A549 (cell line): ENCODE measurements around the gene GOLGA5. TPM values are rescaled to one million over a fixed set of nuclear protein-coding genes. Genes with fewer than 3 reads are reported as not detected.
A peak's percentile ranks its signal among the peaks of the same experiment; 100 is the strongest.

Experiments
- CBX2 ChIP-seq: fragments of 200-600 bp; sonication (generic); IDR thresholded peaks from 2 replicates; pipeline ENCODE4 v1.6.1; 2016; ENCODE audit warnings: low read depth, mild to moderate bottlenecking, borderline replicate concordance
- CHD4 ChIP-seq: fragments of 200-600 bp; sonication (generic); IDR thresholded peaks from 2 replicates; pipeline ENCODE4 v1.6.1; 2016; ENCODE audit warnings: antibody characterized with exemption, mild to moderate bottlenecking, borderline replicate concordance
- EP300 ChIP-seq, 2 experiments: fragments of >200 bp; sonication (Bioruptor Twin); formaldehyde crosslinking; IDR thresholded peaks; 2 replicates in 1 of 2; 3 replicates in 1 of 2; pipeline ENCODE4 v1.6.1; 2016 to 2017
- ESRRA ChIP-seq: fragments of 150-350 bp; IDR thresholded peaks from 2 replicates; pipeline ENCODE4 v1.6.1; 2014; ENCODE audit warnings: mild to moderate bottlenecking, low read length, borderline replicate concordance
- HOXB13 ChIP-seq: fragments of 250-450 bp; sonication (Bioruptor Pico); IDR thresholded peaks from 2 replicates; pipeline ENCODE4 v1.5.0; 2020; ENCODE audit warnings: low read depth, mild to moderate bottlenecking, moderate library complexity
- HOXB5 ChIP-seq: fragments of 250-450 bp; sonication (Bioruptor Pico); IDR thresholded peaks from 2 replicates; pipeline ENCODE4 v1.5.0; 2020; ENCODE audit warnings: mild to moderate bottlenecking, moderate library complexity
- JUN ChIP-seq, 2 experiments: fragments of >200 bp; sonication (Bioruptor Twin); formaldehyde crosslinking; IDR thresholded peaks; 2 replicates in 1 of 2; 3 replicates in 1 of 2; pipeline ENCODE4 v1.6.1; 2016 to 2017
- KDM5A ChIP-seq: fragments of 200-600 bp; sonication (generic); IDR thresholded peaks from 2 replicates; pipeline ENCODE4 v1.6.1; 2016; ENCODE audit warnings: antibody characterized with exemption, mild to moderate bottlenecking
- MYC ChIP-seq: IDR thresholded peaks from 2 replicates; pipeline ENCODE4 v1.6.1; 2012; ENCODE audit warnings: mild to moderate bottlenecking, inconsistent platforms, low read length, improper control_type of control experiment, borderline replicate concordance
- NFE2L2 ChIP-seq: fragments of 150-350 bp; conservative IDR thresholded peaks from 2 replicates; pipeline ENCODE4 v1.6.1; 2014; ENCODE audit warnings: low read length
- PHF8 ChIP-seq: fragments of 200-600 bp; sonication (generic); IDR thresholded peaks from 2 replicates; pipeline ENCODE4 v1.6.1; 2016; ENCODE audit warnings: low read depth, mild to moderate bottlenecking, antibody characterized with exemption, moderate library complexity, borderline replicate concordance
- RAD21 ChIP-seq, 2 experiments: fragments of >200 bp in 1 of 2; sonication (Bioruptor Twin) in 1 of 2; formaldehyde crosslinking in 1 of 2; IDR thresholded peaks in 1 of 2; conservative IDR thresholded peaks in 1 of 2; 2 replicates in 1 of 2; 3 replicates in 1 of 2; pipeline ENCODE4 v1.6.1; 2012 to 2018; ENCODE audit warnings: inconsistent platforms in 1 of 2
- RFX5 ChIP-seq: fragments of 450-650 bp; IDR thresholded peaks from 2 replicates; pipeline ENCODE4 v1.7.1; 2014; ENCODE audit warnings: antibody characterized with exemption, mild to moderate bottlenecking, moderate library complexity
- SMC3 ChIP-seq: fragments of >200 bp; sonication (Bioruptor Twin); formaldehyde crosslinking; IDR thresholded peaks from 3 replicates; pipeline ENCODE4 v1.6.1; 2018; ENCODE audit warnings: inconsistent platforms
- SREBF2 ChIP-seq: fragments of 450-650 bp; IDR thresholded peaks from 2 replicates; pipeline ENCODE4 v1.6.1; 2014; ENCODE audit warnings: mild to moderate bottlenecking, moderate library complexity
- TP53 ChIP-seq: fragments of 250-450 bp; sonication (Bioruptor Pico); IDR thresholded peaks from 2 replicates; pipeline ENCODE4 v1.5.0; 2021; ENCODE audit warnings: mild to moderate bottlenecking, moderate library complexity
- ZFP36 ChIP-seq: fragments of 450-650 bp; IDR thresholded peaks from 2 replicates; pipeline ENCODE4 v1.6.1; 2014; ENCODE audit warnings: borderline replicate concordance; ENCODE audit not compliant: partially characterized antibody
- ZNF302 ChIP-seq: fragments of 250-450 bp; sonication (Bioruptor Pico); IDR thresholded peaks from 2 replicates; pipeline ENCODE4 v1.9.0; 2021; ENCODE audit warnings: inconsistent platforms, mild to moderate bottlenecking, moderate library complexity
- ZSCAN20 ChIP-seq: fragments of 250-450 bp; sonication (Bioruptor Pico); IDR thresholded peaks from 2 replicates; pipeline ENCODE4 v1.8.0; 2022; ENCODE audit warnings: mild to moderate bottlenecking, moderate library complexity
- polyA plus RNA-seq, 4 experiments: library from polyadenylated mRNA; depleted of rRNA in 3 of 4; stranded (reverse); fragments of >200 nt; fragmentation: RNase III in 1 of 4; extraction: RNeasy Plus Mini Kit Qiagen cat#74134 plus additional on column Dnase treatment in 1 of 4; gene quantifications; 2 replicates in 3 of 4; 3 replicates in 1 of 4; pipeline ENCODE4 v1.2.3, GENCODE V29; 2011 to 2017
- TF ChIP-seq, protein P1 (sequence below): fragments of >200 bp; sonication (Bioruptor Twin); formaldehyde crosslinking; IDR thresholded peaks from 3 replicates; pipeline ENCODE4 v1.5.1; 2016
- TF ChIP-seq, protein P2 (sequence below): fragments of >200 bp; sonication (Bioruptor Twin); formaldehyde crosslinking; IDR thresholded peaks from 2 replicates; pipeline ENCODE4 v1.6.1; 2016
- TF ChIP-seq, protein P3 (sequence below): fragments of 450-650 bp; IDR thresholded peaks from 2 replicates; pipeline ENCODE4 v1.6.1; 2014; ENCODE audit warnings: antibody characterized with exemption
- TF ChIP-seq, protein P4 (sequence below): IDR thresholded peaks from 2 replicates; pipeline ENCODE4 v1.6.1; 2012
- TF ChIP-seq, protein P5 (sequence below): IDR thresholded peaks from 2 replicates; pipeline ENCODE4 v1.6.1; 2012
- TF ChIP-seq, protein P6 (sequence below): fragments of 250-450 bp; sonication (Bioruptor Pico); IDR thresholded peaks from 2 replicates; pipeline ENCODE4 v1.5.0; 2020; ENCODE audit warnings: low read depth, mild to moderate bottlenecking, moderate library complexity
- TF ChIP-seq, protein P7 (sequence below): fragments of 150-350 bp; IDR thresholded peaks from 2 replicates; pipeline ENCODE4 v1.6.1; 2014; ENCODE audit warnings: low read depth, mild to moderate bottlenecking, low read length

GOLGA5 gene
- polyA plus RNA-seq, 2 of the 4 experiments (the other 2 are of a cell fraction) = 31.9 to 53.8 TPM

DNA sequence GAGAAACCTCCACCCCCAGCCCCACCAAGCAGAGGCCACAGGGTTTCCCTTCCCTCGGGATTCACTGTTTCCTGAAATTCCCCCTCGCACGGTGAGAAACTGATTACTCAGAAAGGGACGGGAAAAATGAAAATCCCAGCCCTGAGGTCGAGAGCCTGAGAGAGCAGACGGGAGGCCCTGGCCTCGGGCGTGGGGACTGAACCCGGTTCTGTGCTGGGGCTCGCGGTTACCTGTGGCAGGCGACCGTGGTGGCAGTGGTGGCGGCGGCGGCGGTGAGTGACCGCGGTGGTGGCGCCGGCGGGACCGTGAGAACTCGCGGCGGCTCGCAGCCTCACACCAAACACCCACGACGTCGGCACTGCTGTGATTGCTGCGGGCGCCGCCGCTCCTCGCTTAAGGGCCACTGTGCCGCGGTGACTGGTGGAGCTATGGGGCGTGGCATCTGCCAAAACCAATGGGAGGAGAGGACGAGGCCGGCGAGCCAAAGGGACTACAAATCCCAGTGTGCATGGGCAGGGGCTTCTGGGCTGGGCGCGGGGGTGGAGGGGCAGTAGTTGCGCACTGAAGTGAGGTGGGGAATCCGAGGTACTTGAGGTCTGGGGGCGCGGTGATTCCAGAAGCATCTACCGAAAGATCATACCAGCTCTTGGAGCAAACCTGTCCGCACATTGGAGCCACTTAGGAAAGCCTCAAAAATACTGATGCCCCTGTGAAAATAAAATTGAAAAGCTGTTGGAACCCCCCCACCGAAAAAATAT is 45.7 kb upstream of the GOLGA5 start, which contains the start of gene LGMN (continued):
- no peak for TF ChIP-seq TP53 (CRISPR knock-in tag)
- no peak for TF ChIP-seq RAD21 (conservative IDR thresholded peaks at IDR 0.05 in 1 of 2, IDR thresholded peaks at IDR 0.05 in 1 of 2)
- TF ChIP-seq, protein P1, sequence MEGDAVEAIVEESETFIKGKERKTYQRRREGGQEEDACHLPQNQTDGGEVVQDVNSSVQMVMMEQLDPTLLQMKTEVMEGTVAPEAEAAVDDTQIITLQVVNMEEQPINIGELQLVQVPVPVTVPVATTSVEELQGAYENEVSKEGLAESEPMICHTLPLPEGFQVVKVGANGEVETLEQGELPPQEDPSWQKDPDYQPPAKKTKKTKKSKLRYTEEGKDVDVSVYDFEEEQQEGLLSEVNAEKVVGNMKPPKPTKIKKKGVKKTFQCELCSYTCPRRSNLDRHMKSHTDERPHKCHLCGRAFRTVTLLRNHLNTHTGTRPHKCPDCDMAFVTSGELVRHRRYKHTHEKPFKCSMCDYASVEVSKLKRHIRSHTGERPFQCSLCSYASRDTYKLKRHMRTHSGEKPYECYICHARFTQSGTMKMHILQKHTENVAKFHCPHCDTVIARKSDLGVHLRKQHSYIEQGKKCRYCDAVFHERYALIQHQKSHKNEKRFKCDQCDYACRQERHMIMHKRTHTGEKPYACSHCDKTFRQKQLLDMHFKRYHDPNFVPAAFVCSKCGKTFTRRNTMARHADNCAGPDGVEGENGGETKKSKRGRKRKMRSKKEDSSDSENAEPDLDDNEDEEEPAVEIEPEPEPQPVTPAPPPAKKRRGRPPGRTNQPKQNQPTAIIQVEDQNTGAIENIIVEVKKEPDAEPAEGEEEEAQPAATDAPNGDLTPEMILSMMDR = no peak
- no peak for TF ChIP-seq SMC3
- TF ChIP-seq, protein P2, sequence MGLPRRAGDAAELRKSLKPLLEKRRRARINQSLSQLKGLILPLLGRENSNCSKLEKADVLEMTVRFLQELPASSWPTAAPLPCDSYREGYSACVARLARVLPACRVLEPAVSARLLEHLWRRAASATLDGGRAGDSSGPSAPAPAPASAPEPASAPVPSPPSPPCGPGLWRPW = no peak
- TF ChIP-seq PHF8 = peak; percentile 90
- TF ChIP-seq MYC = no peak
- TF ChIP-seq RFX5 = no peak
- TF ChIP-seq KDM5A = no peak
- TF ChIP-seq SREBF2 = no peak
- TF ChIP-seq ZSCAN20 (CRISPR knock-in tag) = no peak
- TF ChIP-seq CBX2 = no peak
- no peak for TF ChIP-seq HOXB13 (CRISPR knock-in tag)
- TF ChIP-seq, protein P3, sequence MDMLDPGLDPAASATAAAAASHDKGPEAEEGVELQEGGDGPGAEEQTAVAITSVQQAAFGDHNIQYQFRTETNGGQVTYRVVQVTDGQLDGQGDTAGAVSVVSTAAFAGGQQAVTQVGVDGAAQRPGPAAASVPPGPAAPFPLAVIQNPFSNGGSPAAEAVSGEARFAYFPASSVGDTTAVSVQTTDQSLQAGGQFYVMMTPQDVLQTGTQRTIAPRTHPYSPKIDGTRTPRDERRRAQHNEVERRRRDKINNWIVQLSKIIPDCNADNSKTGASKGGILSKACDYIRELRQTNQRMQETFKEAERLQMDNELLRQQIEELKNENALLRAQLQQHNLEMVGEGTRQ = no peak
- no peak for TF ChIP-seq HOXB5 (CRISPR knock-in tag)
- TF ChIP-seq ZFP36 = no peak
- TF ChIP-seq NFE2L2 = no peak
- no peak for TF ChIP-seq EP300 (IDR thresholded peaks at IDR 0.05)
- TF ChIP-seq, protein P4, sequence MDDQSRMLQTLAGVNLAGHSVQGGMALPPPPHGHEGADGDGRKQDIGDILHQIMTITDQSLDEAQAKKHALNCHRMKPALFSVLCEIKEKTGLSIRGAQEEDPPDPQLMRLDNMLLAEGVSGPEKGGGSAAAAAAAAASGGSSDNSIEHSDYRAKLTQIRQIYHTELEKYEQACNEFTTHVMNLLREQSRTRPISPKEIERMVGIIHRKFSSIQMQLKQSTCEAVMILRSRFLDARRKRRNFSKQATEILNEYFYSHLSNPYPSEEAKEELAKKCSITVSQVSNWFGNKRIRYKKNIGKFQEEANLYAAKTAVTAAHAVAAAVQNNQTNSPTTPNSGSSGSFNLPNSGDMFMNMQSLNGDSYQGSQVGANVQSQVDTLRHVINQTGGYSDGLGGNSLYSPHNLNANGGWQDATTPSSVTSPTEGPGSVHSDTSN = peak; percentile 43; the same call in 1 of the 2 replicates
- TF ChIP-seq, protein P5, sequence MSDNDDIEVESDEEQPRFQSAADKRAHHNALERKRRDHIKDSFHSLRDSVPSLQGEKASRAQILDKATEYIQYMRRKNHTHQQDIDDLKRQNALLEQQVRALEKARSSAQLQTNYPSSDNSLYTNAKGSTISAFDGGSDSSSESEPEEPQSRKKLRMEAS = peak; percentile 86
- TF ChIP-seq, protein P6, sequence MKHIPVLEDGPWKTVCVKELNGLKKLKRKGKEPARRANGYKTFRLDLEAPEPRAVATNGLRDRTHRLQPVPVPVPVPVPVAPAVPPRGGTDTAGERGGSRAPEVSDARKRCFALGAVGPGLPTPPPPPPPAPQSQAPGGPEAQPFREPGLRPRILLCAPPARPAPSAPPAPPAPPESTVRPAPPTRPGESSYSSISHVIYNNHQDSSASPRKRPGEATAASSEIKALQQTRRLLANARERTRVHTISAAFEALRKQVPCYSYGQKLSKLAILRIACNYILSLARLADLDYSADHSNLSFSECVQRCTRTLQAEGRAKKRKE = no peak
- no peak for TF ChIP-seq ESRRA
- TF ChIP-seq, protein P7, sequence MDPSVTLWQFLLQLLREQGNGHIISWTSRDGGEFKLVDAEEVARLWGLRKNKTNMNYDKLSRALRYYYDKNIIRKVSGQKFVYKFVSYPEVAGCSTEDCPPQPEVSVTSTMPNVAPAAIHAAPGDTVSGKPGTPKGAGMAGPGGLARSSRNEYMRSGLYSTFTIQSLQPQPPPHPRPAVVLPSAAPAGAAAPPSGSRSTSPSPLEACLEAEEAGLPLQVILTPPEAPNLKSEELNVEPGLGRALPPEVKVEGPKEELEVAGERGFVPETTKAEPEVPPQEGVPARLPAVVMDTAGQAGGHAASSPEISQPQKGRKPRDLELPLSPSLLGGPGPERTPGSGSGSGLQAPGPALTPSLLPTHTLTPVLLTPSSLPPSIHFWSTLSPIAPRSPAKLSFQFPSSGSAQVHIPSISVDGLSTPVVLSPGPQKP = no peak
- no peak for TF ChIP-seq ZNF302 (CRISPR knock-in tag)
- no peak for TF ChIP-seq CHD4
- TF ChIP-seq JUN (IDR thresholded peaks at IDR 0.05) = peak in 1 of 2 experiments; percentile 80; a peak in 4 of 5 replicates
